HG03457 (cell line): Measurements from ENCODE around the gene LSM10.

Source experiments
- ATAC-seq: cut with Tn5 transposase; IDR thresholded peaks from one replicate; pipeline ENCODE4 v1.9.1; 2021; ENCODE audit warnings: moderate number of reproducible peaks; ENCODE audit not compliant: unreplicated experiment

LSM10 gene

GRCh38 chr1:36385410-36386264 is 12.1 kb downstream of the LSM10 start, which contains the start of gene STK40:
TSS of gene STK40 (minus strand) at chr1:36385924. CDS start at chr1:36361332, 24,592 bp downstream.
- ATAC-seq: peak; percentile 73

GRCh38 chr1:36384542-36385409 is 12.9 kb downstream of the LSM10 start:
- no peak for ATAC-seq

- ATAC-seq: no peak
Measured at GRCh38 chr1:36383240-36383639, 14.5 kb downstream of the LSM10 start.

GRCh38 chr1:36382669-36383068 is 15.0 kb downstream of the LSM10 start:
- no peak for ATAC-seq

- ATAC-seq: no peak
Measured at GRCh38 chr1:36382231-36382630, 15.5 kb downstream of the LSM10 start.

GRCh38 chr1:36381405-36381804 is 16.3 kb downstream of the LSM10 start:
- no peak for ATAC-seq

- ATAC-seq: no peak
Measured at GRCh38 chr1:36380782-36381181, 16.9 kb downstream of the LSM10 start.

- ATAC-seq: no peak
Measured at GRCh38 chr1:36380143-36380619, 17.5 kb downstream of the LSM10 start.

- no peak for ATAC-seq
Measured at GRCh38 chr1:36377791-36378492, 19.8 kb downstream of the LSM10 start.

- no peak for ATAC-seq
Measured at GRCh38 chr1:36372617-36373016, 25.1 kb downstream of the LSM10 start.

GRCh38 chr1:36369061-36369861 is 28.4 kb downstream of the LSM10 start:
- ATAC-seq: no peak

GRCh38 chr1:36367798-36368197 is 29.9 kb downstream of the LSM10 start:
- ATAC-seq: no peak

GRCh38 chr1:36367066-36367465 is 30.6 kb downstream of the LSM10 start:
- no peak for ATAC-seq

- no peak for ATAC-seq
Measured at GRCh38 chr1:36366091-36366661, 31.5 kb downstream of the LSM10 start.

GRCh38 chr1:36365381-36365780 is 32.3 kb downstream of the LSM10 start:
- no peak for ATAC-seq

- no peak for ATAC-seq
Measured at GRCh38 chr1:36359911-36360550, 37.7 kb downstream of the LSM10 start.

GRCh38 chr1:36359383-36359782 is 38.3 kb downstream of the LSM10 start:
- no peak for ATAC-seq

GRCh38 chr1:36358514-36359084 is 39.1 kb downstream of the LSM10 start:
- ATAC-seq: no peak

GRCh38 chr1:36355811-36356210 is 41.9 kb downstream of the LSM10 start:
- no peak for ATAC-seq
